C4-2B (cell line): ENCODE data around the gene TCAF1.

ENCODE experiments used
- H3K27ac ChIP-seq: fragments of 450-650 bp; 2 replicates; pipeline ENCODE4 v1.5.1; 2017
- CTCF ChIP-seq: fragments of 450-650 bp; conservative IDR thresholded peaks from 2 replicates; pipeline ENCODE4 v1.5.1; 2017; ENCODE audit warnings: mild to moderate bottlenecking
- ZFX ChIP-seq: fragments of 450-650 bp; IDR thresholded peaks from 2 replicates; pipeline ENCODE4 v1.6.1; 2017

The TCAF1 gene

GRCh38 chr7:143900230-143900766 lies 1.7 kb downstream of the TCAF1 start:
- no peak for TF ChIP-seq CTCF
- no peak for TF ChIP-seq ZFX
- H3K27ac ChIP-seq, result peak overlapping the region; percentile 30; the same call in 1 of the 2 replicates

GRCh38 chr7:143898810-143899209 lies 3.2 kb downstream of the TCAF1 start:
- H3K27ac ChIP-seq, result no peak overlapping the region
- TF ChIP-seq CTCF, result no peak
- TF ChIP-seq ZFX, result no peak

- TF ChIP-seq CTCF (no peak), ZFX (no peak)
- no peak overlapping the region for H3K27ac ChIP-seq
These were observed 5.3 kb downstream of the TCAF1 start for GRCh38 chr7:143896667-143897066.

- no peak for TF ChIP-seq ZFX
- peak; percentile 47 for TF ChIP-seq CTCF
- H3K27ac ChIP-seq, result no peak overlapping the region
These were observed 9.3 kb downstream of the TCAF1 start for GRCh38 chr7:143892527-143893300.

GRCh38 chr7:143891457-143891856 lies 10.5 kb downstream of the TCAF1 start:
- TF ChIP-seq ZFX, result no peak
- H3K27ac ChIP-seq, result no peak overlapping the region

- no peak overlapping the region for H3K27ac ChIP-seq
- no peak for TF ChIP-seq CTCF
- TF ChIP-seq ZFX, result no peak
These were observed 11.4 kb downstream of the TCAF1 start for GRCh38 chr7:143890558-143890957.

GRCh38 chr7:143889068-143889467 lies 12.9 kb downstream of the TCAF1 start:
- no peak overlapping the region for H3K27ac ChIP-seq
- TF ChIP-seq CTCF (no peak), ZFX (no peak)
